Nucleus accumbens (tissue), 56 donors: Measurements from ENCODE around the gene TRAT1.

Experiments
- DNase-seq, 56 donors: peaks; one replicate each; lab custom pipeline; 2025; lab: John Stamatoyannopoulos, UW

The TRAT1 gene

GRCh38 chr3:108849075-108849474, 26.5 kb downstream of the TRAT1 start:
- no peak for DNase-seq

- no peak for DNase-seq
These were observed 38.8 kb downstream of the TRAT1 start for GRCh38 chr3:108861401-108861800.

- DNase-seq, result no peak
These were observed 40.5 kb downstream of the TRAT1 start for GRCh38 chr3:108862865-108863798.

- DNase-seq, result no peak
These were observed 41.2 kb downstream of the TRAT1 start for GRCh38 chr3:108863799-108864135.

- no peak for DNase-seq
These were observed 55.3 kb downstream of the TRAT1 start for GRCh38 chr3:108877901-108878300.

- no peak for DNase-seq
These were observed 57.3 kb downstream of the TRAT1 start for GRCh38 chr3:108879915-108880314.

- DNase-seq, result no peak
These were observed 60.2 kb downstream of the TRAT1 start for GRCh38 chr3:108882762-108883161.

- DNase-seq, result no peak
These were observed 60.8 kb downstream of the TRAT1 start for GRCh38 chr3:108883373-108883772.

- DNase-seq, result no peak
These were observed 64.5 kb downstream of the TRAT1 start for GRCh38 chr3:108887121-108887520.

GRCh38 chr3:108887777-108888176, 65.2 kb downstream of the TRAT1 start:
- DNase-seq, result no peak

GRCh38 chr3:108891833-108892232, 69.2 kb downstream of the TRAT1 start:
- DNase-seq, result no peak

- DNase-seq, result no peak
These were observed 72.4 kb downstream of the TRAT1 start for GRCh38 chr3:108894981-108895380.

- DNase-seq, result no peak
These were observed 75.3 kb downstream of the TRAT1 start for GRCh38 chr3:108897883-108898282.

GRCh38 chr3:108899530-108899929, 76.9 kb downstream of the TRAT1 start:
- no peak for DNase-seq
